ENCODE data around the gene S100A2.
"Not testable (repeated sequence)": the region's sequence is repeated elsewhere in the genome, so short reads cannot be mapped to it uniquely, and the experiment has no call there.

S100A2 gene

GRCh38 chr1:153585006-153585405 is 19.4 kb upstream of the S100A2 start:
- TF ChIP-seq Cebpa-rat (IDR thresholded peaks at IDR 0.05): no peak
- H3K4me2 ChIP-seq: no peak overlapping the region
- no peaks in the 10 kb centered on the region for H3K36me3 ChIP-seq
- no peak overlapping the region for H3K4me3 ChIP-seq
- no peaks in the 10 kb centered on the region for H4K20me1 ChIP-seq
- no peaks in the 10 kb centered on the region for H3K27me3 ChIP-seq
- H3K27ac ChIP-seq: no peak overlapping the region
- no peaks in the 10 kb centered on the region for H3K9me3 ChIP-seq (replicated peaks in 1 of 11)
- H3K9ac ChIP-seq: no peak overlapping the region
- H3K4me1 ChIP-seq: peaks cover 9 to 27% (median 21%) of the 10 kb centered on the region in 10 experiments

DNA sequence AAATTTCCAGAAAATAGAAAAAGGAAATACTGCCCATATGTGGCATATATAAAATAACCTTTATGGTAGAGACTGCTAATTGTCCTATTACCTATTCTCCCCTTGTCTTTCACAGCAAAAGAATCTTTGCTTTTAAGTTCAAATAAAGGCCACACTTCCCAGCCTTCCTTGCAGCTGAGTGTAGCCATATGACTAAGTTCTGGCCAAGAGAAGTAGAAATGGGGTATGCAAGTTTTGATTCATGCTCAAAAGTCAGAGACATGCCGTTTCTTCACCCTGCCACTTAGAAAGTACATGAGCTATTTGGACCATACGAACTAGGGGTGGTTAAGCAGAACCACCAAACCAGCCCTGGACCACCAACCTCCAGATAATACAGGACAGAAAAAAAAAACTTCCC is 18.3 kb upstream of the S100A2 start:
- H3K9me3 ChIP-seq (replicated peaks in 1 of 11): no peaks in the 10 kb centered on the region
- TF ChIP-seq Cebpa-rat (IDR thresholded peaks at IDR 0.05): no peak
- H3K4me2 ChIP-seq: no peak overlapping the region
- no peaks in the 10 kb centered on the region for H3K36me3 ChIP-seq
- no peak overlapping the region for H3K4me3 ChIP-seq
- H3K4me1 ChIP-seq: peaks cover 9 to 26% (median 21%) of the 10 kb centered on the region in 10 experiments
- H3K27me3 ChIP-seq: no peaks in the 10 kb centered on the region
- no peak overlapping the region for H3K27ac ChIP-seq
- no peak overlapping the region for H3K9ac ChIP-seq
- no peaks in the 10 kb centered on the region for H4K20me1 ChIP-seq

GRCh38 chr1:153583514-153583913 is 17.9 kb upstream of the S100A2 start:
- not testable (repeated sequence) for H3K27ac ChIP-seq; H3K9me3 ChIP-seq (replicated peaks in 1 of 11); H3K4me2 ChIP-seq; H3K9ac ChIP-seq; H4K20me1 ChIP-seq; H3K36me3 ChIP-seq; H3K4me3 ChIP-seq; H3K27me3 ChIP-seq
- H3K4me1 ChIP-seq: peaks cover 9 to 22% (median 19%) of the 10 kb centered on the region in 10 experiments

DNA sequence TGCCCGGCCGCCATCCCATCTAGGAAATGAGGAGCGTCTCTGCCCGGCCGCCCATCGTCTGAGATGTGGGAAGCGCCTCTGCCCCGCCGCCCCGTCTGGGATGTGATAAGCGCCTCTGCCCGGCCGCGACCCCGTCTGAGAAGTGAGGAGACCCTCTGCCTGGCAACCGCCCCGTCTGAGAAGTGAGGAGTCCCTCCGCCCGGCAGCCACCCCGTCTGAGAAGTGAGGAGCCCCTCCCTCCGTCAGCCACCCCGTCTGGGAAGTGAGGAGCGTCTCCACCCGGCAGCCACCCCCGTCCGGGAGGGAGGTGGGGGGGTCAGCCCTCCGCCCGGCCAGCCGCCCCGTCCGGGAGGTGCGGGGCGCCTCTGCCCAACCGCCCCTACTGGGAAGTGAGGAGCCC is 17.2 kb upstream of the S100A2 start:
- not testable (repeated sequence) for H4K20me1 ChIP-seq; H3K27ac ChIP-seq; H3K9ac ChIP-seq; H3K9me3 ChIP-seq (replicated peaks in 1 of 11); H3K4me2 ChIP-seq; H3K36me3 ChIP-seq; H3K27me3 ChIP-seq; H3K4me3 ChIP-seq
- H3K4me1 ChIP-seq: peaks cover 7 to 16% (median 14%) of the 10 kb centered on the region in 10 experiments; a peak in 19 of 20 replicates

DNA sequence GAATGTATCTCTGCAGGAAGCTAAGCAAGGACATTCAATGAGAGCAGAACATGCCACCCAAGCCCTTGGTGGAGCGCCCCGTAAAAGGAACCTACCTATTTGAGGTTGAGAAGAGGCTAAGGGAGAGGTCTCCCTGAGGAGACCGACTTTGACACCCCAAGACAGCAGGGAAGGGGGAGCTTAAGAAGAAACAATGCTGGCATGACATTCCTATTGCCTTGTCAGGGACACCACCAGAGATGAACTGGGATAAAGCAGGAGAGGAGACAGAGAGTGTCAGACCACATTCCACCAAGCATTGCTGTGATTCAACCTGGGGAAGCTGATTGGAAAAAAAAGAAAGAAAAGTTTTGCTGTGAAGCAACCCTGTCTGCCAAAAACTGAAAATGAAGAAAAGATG is 13.3 kb upstream of the S100A2 start:
- no peak overlapping the region for H3K27ac ChIP-seq

GRCh38 chr1:153578490-153578889 is 12.8 kb upstream of the S100A2 start:
- TF ChIP-seq Cebpa-rat (IDR thresholded peaks at IDR 0.05): no peak

More for the DNA sequence above, 13.3 kb upstream of the S100A2 start:
- Histone ChIP-seq H4K20me1 (no peaks in the 10 kb centered on the region), H3K9me3 (replicated peaks in 1 of 11) (peaks cover 0 to 11% (median 7%) of the 10 kb centered on the region in 11 experiments; a peak in 13 of 22 replicates), H3K27me3 (no peaks in the 10 kb centered on the region), H3K9ac (no peak overlapping the region), H3K4me2 (no peak overlapping the region), H3K4me3 (no peak overlapping the region), H3K36me3 (no peaks in the 10 kb centered on the region), H3K4me1 (peaks cover 9 to 23% (median 15%) of the 10 kb centered on the region in 10 experiments)
- no peak for TF ChIP-seq Cebpa-rat (IDR thresholded peaks at IDR 0.05)

GRCh38 chr1:153577624-153578051 is 12.0 kb upstream of the S100A2 start:
- Histone ChIP-seq H3K9ac (no peak overlapping the region; a peak in 1 of 22 replicates), H3K27me3 (no peaks in the 10 kb centered on the region), H3K4me1 (peaks cover 22 to 36% (median 28%) of the 10 kb centered on the region in 10 experiments), H3K36me3 (no peaks in the 10 kb centered on the region), H3K4me2 (peak overlapping the region in 4 of 11 experiments; percentile 39 to 76 (median 64); a peak in 6 of 22 replicates), H4K20me1 (no peaks in the 10 kb centered on the region), H3K4me3 (no peak overlapping the region), H3K27ac (peak overlapping the region in 2 of 11 experiments; percentile 28 to 64; a peak in 1 of 22 replicates), H3K9me3 (replicated peaks in 1 of 11) (peaks cover 0 to 15% (median 7%) of the 10 kb centered on the region in 11 experiments; a peak in 13 of 22 replicates)
- no peak for TF ChIP-seq Cebpa-rat (IDR thresholded peaks at IDR 0.05)

More at GRCh38 chr1:153578490-153578889, 12.8 kb upstream of the S100A2 start:
- Histone ChIP-seq H3K4me3 (no peak overlapping the region), H3K36me3 (no peaks in the 10 kb centered on the region), H3K4me1 (peaks cover 13 to 28% (median 20%) of the 10 kb centered on the region in 10 experiments), H3K4me2 (no peak overlapping the region), H3K27me3 (no peaks in the 10 kb centered on the region), H3K27ac (no peak overlapping the region), H3K9ac (no peak overlapping the region), H3K9me3 (replicated peaks in 1 of 11) (peaks cover 0 to 15% (median 7%) of the 10 kb centered on the region in 11 experiments; a peak in 13 of 22 replicates), H4K20me1 (no peaks in the 10 kb centered on the region)

DNA sequence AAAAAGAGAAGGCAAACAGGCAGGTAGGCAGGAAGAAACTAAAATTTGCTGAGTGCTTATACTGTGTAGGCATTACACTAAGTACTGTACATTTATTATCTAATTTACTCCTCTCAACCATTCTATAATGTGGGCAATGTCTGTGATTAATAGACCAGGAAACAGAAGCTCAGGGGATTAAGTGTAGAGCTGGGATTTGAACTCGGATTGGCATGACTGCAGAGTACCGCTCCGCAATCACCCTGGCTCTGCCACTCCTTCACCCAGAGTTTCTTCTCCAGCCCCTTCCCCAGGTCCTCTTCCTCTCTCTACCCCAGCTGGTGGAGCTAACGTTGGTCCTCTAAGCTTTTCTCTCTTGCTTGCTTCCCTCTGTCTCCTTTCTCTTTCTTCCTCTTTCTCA is 11.5 kb upstream of the S100A2 start:
- no peaks in the 10 kb centered on the region for H3K27me3 ChIP-seq
- H3K27ac ChIP-seq: peak overlapping the region in 7 of 11 experiments; percentile 6 to 64 (median 34); a peak in 7 of 22 replicates
- no peaks in the 10 kb centered on the region for H3K36me3 ChIP-seq
- no peaks in the 10 kb centered on the region for H4K20me1 ChIP-seq
- TF ChIP-seq Cebpa-rat (IDR thresholded peaks at IDR 0.05): no peak
- no peak overlapping the region for H3K4me3 ChIP-seq
- H3K4me1 ChIP-seq: peaks cover 25 to 41% (median 33%) of the 10 kb centered on the region in 10 experiments
- H3K9me3 ChIP-seq (replicated peaks in 1 of 11): peaks cover 0 to 15% (median 7%) of the 10 kb centered on the region in 11 experiments; a peak in 13 of 22 replicates
- peak overlapping the region; percentile 13 to 76 (median 59) for H3K4me2 ChIP-seq
- peak overlapping the region in 3 of 11 experiments; percentile 7 to 44 (median 25); a peak in 4 of 22 replicates for H3K9ac ChIP-seq

DNA sequence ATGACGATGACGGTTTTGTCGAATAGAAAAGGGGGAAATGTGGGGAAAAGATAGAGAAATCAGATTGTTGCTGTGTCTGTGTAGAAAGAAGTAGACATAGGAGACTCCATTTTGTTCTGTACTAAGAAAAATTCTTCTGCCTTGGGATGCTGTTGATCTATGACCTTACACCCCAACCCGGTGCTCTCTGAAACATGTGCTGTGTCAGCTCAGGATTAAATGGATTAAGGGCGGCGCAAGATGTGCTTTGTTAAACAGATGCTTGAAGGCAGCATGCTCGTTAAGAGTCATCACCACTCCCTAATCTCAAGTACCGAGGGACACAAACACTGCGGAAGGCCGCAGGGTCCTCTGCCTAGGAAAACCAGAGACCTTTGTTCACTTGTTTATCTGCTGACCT is 9.9 kb upstream of the S100A2 start:
- H3K36me3 ChIP-seq, H4K20me1 ChIP-seq, H3K4me3 ChIP-seq, H3K9ac ChIP-seq, H3K27me3 ChIP-seq, H3K4me2 ChIP-seq: not testable (repeated sequence)
- H3K9me3 ChIP-seq (replicated peaks in 1 of 11): peaks cover 0 to 15% (median 7%) of the 10 kb centered on the region in 11 experiments; a peak in 13 of 22 replicates
- peak overlapping the region in 3 of 11 experiments; percentile 38 to 84 (median 53); a peak in 2 of 22 replicates for H3K27ac ChIP-seq
- peaks cover 25 to 57% (median 43%) of the 10 kb centered on the region in 10 experiments for H3K4me1 ChIP-seq

GRCh38 chr1:153575081-153575491 is 9.4 kb upstream of the S100A2 start:
- not testable (repeated sequence) for H3K27me3 ChIP-seq, H3K4me3 ChIP-seq, H3K4me2 ChIP-seq, H3K9ac ChIP-seq, H3K36me3 ChIP-seq, H4K20me1 ChIP-seq
- Histone ChIP-seq H3K27ac (peak overlapping the region in 7 of 11 experiments; percentile 11 to 84 (median 38); a peak in 8 of 22 replicates), H3K9me3 (replicated peaks in 1 of 11) (peaks cover 0 to 15% (median 7%) of the 10 kb centered on the region in 11 experiments; a peak in 13 of 22 replicates), H3K4me1 (peaks cover 25 to 59% (median 43%) of the 10 kb centered on the region in 10 experiments)
